GM20000 (cell line): ENCODE measurements around the gene CDKN2A.
A peak's percentile ranks its signal among the peaks of the same experiment; 100 is the strongest.

Experiments
- DNase-seq: peaks from one replicate; pipeline ENCODE4 v3.0.0; 2012; ENCODE audit warnings: low spot score
- CTCF ChIP-seq: IDR thresholded peaks from 2 replicates; pipeline ENCODE4 v1.5.1; 2012; ENCODE audit warnings: mild to moderate bottlenecking, control low read depth; ENCODE audit errors: extremely low read depth, missing control alignments

CDKN2A gene

DNA sequence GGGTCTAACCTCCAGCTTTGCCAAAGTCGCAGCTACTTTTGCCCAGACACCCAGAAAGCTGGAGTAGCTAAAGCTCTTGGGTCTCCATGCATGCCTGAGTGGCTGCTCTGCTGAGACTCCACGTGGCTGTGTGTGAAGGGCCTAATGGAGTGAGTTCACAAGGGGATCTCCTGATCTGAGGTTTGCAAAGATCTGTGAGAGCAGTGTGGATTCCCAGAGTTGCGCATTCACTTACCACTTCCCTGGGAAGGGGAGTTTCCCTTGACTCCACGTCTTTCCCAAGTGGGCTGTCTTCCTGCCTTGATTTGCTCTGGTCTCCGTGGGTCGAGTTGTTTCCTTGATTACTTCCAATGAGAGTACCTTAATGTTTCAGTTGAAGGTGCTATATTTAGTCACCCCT lies 32.5 kb upstream of the CDKN2A start:
- TF ChIP-seq CTCF = no peak
- DNase-seq = no peak

DNA sequence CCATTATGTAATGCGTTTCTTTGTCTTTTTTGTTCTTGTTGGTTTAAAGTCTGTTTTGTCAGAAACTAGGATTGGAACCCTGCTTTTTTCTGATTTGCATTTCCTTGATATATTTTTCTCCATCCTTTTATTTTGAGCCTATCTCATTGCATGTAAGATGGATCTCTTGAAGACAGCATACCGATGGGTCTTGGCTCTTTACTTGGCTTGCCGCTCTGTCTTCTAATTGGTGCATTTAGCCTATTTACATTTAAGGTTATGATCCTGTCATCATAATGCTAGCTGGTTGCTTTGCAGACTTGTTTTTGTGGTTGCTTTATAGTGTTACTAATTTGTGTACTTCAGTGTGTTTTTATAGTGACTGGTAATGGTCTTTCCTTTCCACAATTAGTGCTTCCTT lies 28.2 kb upstream of the CDKN2A start:
- no peak for DNase-seq
- TF ChIP-seq CTCF = no peak

DNA sequence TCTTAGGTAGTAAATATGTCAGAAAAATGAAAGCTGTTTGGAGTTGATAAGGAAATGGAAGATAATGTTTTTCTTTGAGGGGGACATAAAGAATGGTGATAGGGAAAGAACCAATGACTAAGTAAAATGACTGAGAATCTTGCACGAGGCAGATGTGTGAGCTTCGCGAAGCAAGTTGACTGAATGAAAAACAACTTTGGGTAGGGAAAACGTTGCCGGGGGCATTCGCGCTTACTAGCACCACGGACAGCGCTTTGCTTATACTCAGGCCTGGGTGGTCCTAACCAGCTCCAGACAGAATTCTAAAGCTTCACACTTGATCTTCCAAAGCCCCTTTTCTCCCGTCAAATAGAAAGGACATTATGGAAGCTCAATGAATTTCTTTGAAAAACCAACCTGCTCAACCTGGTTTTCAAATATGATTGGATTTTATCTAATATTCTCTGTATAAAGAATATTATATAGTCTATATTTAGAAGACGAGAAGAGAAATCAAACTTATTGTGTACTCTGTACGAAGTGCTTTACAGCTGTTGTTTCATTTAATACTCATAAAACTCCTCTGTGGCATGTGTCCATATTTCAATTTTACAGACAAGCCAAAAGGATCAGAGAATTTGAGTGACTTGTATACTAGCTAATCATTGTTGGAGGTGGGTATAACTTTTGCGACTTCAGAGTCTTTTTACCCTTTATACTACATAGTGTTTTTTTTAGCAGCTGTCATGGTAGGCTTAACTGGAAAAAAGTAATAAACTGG lies 16.9 kb upstream of the CDKN2A start:
- no peak for DNase-seq
- no peak for TF ChIP-seq CTCF

- TF ChIP-seq CTCF = no peak
- DNase-seq = no peak
Observed at GRCh38 chr9:22009506-22009867, 15.3 kb upstream of the CDKN2A start.

DNA sequence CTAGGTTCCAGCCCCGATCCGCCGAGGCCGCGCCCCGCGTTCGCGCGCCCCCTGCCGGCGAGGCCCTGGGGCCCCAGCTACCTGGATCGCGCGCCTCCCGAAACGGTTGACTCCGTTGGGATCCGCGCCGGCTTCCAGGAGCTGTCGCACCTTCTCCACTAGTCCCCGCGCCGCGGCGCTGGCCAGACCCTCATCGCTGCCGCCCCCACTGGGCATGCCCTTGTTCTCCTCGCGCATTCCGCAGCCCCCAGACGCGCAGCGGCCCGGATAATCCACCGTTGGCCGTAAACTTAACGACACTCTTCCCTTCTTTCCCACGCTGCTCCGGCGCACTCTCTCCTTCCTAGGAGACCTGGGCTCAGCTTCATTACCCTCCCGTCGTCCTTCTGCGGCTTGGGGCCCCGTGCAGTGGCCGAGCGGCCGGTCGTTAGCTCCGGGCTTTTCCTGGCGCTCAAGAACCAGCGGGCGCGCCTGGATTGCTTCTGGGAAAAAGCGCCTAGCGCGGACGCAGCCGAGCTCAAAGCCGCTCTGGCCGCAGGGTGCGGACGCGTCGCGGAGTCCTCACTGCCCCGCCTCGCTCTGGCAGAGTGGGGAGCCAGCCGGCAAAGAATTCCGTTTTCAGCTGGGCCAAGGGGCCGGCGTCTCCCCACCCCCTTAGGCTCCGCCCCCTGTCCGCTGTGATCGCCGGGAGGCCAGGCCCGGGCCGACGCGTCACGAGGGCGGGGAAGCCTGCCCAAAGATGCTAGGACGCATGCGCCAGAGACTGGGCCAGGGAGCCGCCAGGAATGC lies 14.7 kb upstream of the CDKN2A start, which contains the start of gene CDKN2B:
TSS of gene CDKN2B (minus strand) at position 589 of the 789 bp plus-strand sequence. CDS start at position 237, 352 bp downstream.
- TF ChIP-seq CTCF = peak; percentile 88
- peak; percentile 93 for DNase-seq

DNA sequence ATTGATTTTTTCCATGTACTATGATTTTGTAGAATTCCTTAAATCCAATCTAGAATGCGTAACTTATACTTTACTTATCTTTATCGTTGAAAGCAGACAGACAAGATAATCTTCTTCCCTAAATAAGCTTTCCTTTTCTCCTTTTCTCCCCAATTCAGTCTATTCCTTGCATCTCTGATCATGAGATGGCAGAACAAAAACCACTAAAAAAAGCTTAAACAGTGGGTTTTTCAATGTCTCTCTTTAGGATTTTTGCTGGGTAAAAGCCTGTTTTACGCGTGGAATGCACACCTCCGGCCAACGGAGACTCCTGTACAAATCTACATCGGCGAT lies 14.2 kb upstream of the CDKN2A start:
- TF ChIP-seq CTCF = no peak

More for the DNA sequence above, 14.2 kb upstream of the CDKN2A start:
- DNase-seq = no peak
